NT2/D1 (cell line): ENCODE data around the gene ACSL4.
"Not testable (repeated sequence)": the region's sequence is repeated elsewhere in the genome, so short reads cannot be mapped to it uniquely, and the experiment has no call there.

Experiments used
- DNase-seq: peaks from one replicate; pipeline ENCODE4 v3.0.0-alpha.2; 2011; ENCODE audit warnings: low read depth, low spot score
- H3K27me3 ChIP-seq: 2 replicates; pipeline ENCODE4 v1.6.0; 2011; ENCODE audit warnings: mild to moderate bottlenecking; ENCODE audit not compliant: insufficient read length, insufficient read depth
- H3K36me3 ChIP-seq: 2 replicates; pipeline ENCODE4 v1.6.1; 2011; ENCODE audit warnings: mild to moderate bottlenecking, low read length, mixed read lengths; ENCODE audit not compliant: insufficient read depth, insufficient read length
- H3K4me1 ChIP-seq: 2 replicates; pipeline ENCODE4 v1.5.1; 2011; ENCODE audit not compliant: insufficient read depth, insufficient read length
- H3K4me3 ChIP-seq: 2 replicates; pipeline ENCODE4 v1.5.1; 2011; ENCODE audit warnings: low read depth; ENCODE audit not compliant: insufficient read length
- H3K9ac ChIP-seq: 2 replicates; pipeline ENCODE4 v1.6.0; 2011; ENCODE audit warnings: low read depth; ENCODE audit not compliant: insufficient read length
- H3K9me3 ChIP-seq: 2 replicates; pipeline ENCODE4 v1.5.1; 2011; ENCODE audit warnings: mild to moderate bottlenecking, low read length; ENCODE audit not compliant: insufficient read depth
- SUZ12 ChIP-seq: IDR thresholded peaks from 2 replicates; pipeline ENCODE4 v1.6.1; 2011; ENCODE audit not compliant: insufficient read length, insufficient read depth; ENCODE audit errors: extremely low read depth
- YY1 ChIP-seq: IDR thresholded peaks from 2 replicates; pipeline ENCODE4 v1.6.1; 2011; ENCODE audit not compliant: insufficient read length, insufficient read depth
- ZNF274 ChIP-seq: IDR thresholded peaks from 2 replicates; pipeline ENCODE4 v1.6.1; 2011; ENCODE audit warnings: mild to moderate bottlenecking, low read depth, low read length

Gene ACSL4

GRCh38 chrX:109747681-109748080 lies 14.6 kb upstream of the ACSL4 start:
- H3K27me3 ChIP-seq, result no peaks in the 10 kb centered on the region
- TF ChIP-seq SUZ12, result no peak
- no peak for TF ChIP-seq YY1
- TF ChIP-seq ZNF274, result no peak
- DNase-seq, result no peak
- H3K9ac ChIP-seq, result no peak overlapping the region
- no peak overlapping the region for H3K4me3 ChIP-seq
- H3K4me1 ChIP-seq, result no peaks in the 10 kb centered on the region
- no peaks in the 10 kb centered on the region; the same call in 1 of the 2 replicates for H3K9me3 ChIP-seq
- H3K36me3 ChIP-seq, result no peaks in the 10 kb centered on the region

DNA sequence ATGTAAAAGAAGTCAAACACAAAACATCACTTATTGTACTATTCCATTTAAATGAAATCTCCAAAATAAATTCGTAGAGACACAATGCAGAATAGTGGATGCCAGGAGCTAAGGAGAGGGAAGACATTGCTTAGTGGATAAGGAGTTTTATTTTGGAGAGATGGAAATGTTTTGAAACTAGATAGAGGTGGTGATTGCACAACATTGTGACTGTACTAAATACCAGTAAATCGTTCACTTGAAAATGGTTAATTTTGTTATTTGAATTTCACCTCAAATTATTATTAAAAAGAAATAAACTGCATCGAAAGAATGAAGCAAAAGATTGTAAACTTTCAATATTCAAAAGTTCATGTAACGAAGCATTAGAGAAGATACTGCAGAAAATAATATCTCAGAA lies 9.7 kb upstream of the ACSL4 start:
- Histone ChIP-seq H3K4me1 (no peaks in the 10 kb centered on the region), H3K27me3 (no peaks in the 10 kb centered on the region), H3K36me3 (no peaks in the 10 kb centered on the region), H3K4me3 (no peak overlapping the region), H3K9me3 (no peaks in the 10 kb centered on the region), H3K9ac (no peak overlapping the region)
- TF ChIP-seq ZNF274, result no peak
- TF ChIP-seq SUZ12, result no peak
- TF ChIP-seq YY1, result no peak
- no peak for DNase-seq

DNA sequence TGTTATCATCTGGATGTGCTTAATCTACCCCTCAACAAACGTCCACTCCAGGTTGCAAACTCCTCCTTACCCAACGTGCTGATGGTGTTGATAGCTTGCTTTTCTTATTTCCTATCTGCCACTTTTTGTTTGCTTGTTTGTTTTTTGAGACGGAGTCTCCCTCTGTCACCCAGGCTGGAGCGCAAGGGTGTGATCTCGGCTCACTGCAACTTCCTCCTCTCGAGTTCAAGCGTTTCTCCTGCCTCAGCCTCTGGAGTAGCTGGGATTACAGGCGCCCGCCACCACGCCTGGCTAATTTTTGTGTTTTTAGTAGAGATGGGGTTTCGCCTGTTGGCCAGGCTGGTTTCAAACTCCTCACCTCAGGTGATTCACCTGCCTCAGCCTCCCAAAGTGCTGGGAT lies 7.8 kb upstream of the ACSL4 start:
- not testable (repeated sequence) for H3K4me3 ChIP-seq, H3K9me3 ChIP-seq, H3K9ac ChIP-seq, H3K4me1 ChIP-seq, H3K27me3 ChIP-seq, H3K36me3 ChIP-seq, DNase-seq

DNA sequence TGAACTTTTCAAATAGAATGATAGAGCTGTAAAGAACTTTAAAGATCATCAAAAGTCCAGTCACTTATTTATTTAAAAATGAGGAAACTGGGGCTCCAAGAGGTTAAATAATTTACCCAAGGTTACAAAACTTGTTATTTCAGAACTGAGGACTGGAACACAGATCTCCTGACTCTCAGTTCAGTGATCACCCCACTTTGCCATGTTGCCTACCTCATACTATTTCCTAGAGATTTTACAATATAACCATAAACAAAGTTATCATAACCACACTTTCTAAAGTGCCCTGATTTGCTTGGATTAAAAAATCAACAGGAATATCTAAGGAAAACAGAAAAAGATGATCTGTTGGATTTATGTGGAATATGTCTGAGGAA lies 7.4 kb upstream of the ACSL4 start:
- TF ChIP-seq ZNF274 (no peak), YY1 (no peak), SUZ12 (no peak)
- no peak for DNase-seq

GRCh38 chrX:109739625-109740432 lies 6.8 kb upstream of the ACSL4 start:
- H3K4me1 ChIP-seq, result no peaks in the 10 kb centered on the region
- H3K9me3 ChIP-seq, result no peaks in the 10 kb centered on the region
- peaks cover 3% of the 10 kb centered on the region for H3K27me3 ChIP-seq
- no peak overlapping the region for H3K4me3 ChIP-seq
- no peaks in the 10 kb centered on the region for H3K36me3 ChIP-seq
- no peak for TF ChIP-seq YY1
- TF ChIP-seq ZNF274, result no peak
- no peak overlapping the region for H3K9ac ChIP-seq
- DNase-seq, result no peak

More for the DNA sequence above, 7.4 kb upstream of the ACSL4 start:
- Histone ChIP-seq H3K9ac (no peak overlapping the region), H3K27me3 (no peaks in the 10 kb centered on the region), H3K9me3 (no peaks in the 10 kb centered on the region), H3K36me3 (no peaks in the 10 kb centered on the region), H3K4me3 (no peak overlapping the region), H3K4me1 (no peaks in the 10 kb centered on the region)

- Histone ChIP-seq H3K4me1 (no peaks in the 10 kb centered on the region), H3K9ac (no peak overlapping the region), H3K4me3 (no peak overlapping the region), H3K36me3 (no peaks in the 10 kb centered on the region), H3K9me3 (peaks cover under 1% of the 10 kb centered on the region; the same call in 1 of the 2 replicates), H3K27me3 (peaks cover 7% of the 10 kb centered on the region)
- TF ChIP-seq SUZ12 (no peak), YY1 (no peak), ZNF274 (no peak)
- no peak for DNase-seq
These were observed 2.2 kb upstream of the ACSL4 start for GRCh38 chrX:109735202-109735744.

GRCh38 chrX:109733613-109734083 lies 591 bp upstream of the ACSL4 start:
- DNase-seq, result no peak
- Histone ChIP-seq H3K9me3 (peaks cover 11% of the 10 kb centered on the region), H3K4me1 (no peaks in the 10 kb centered on the region), H3K4me3 (peak overlapping the region; percentile 49), H3K27me3 (peaks cover 7% of the 10 kb centered on the region), H3K9ac (peak overlapping the region; percentile 81), H3K36me3 (no peaks in the 10 kb centered on the region)
- TF ChIP-seq YY1 (no peak), SUZ12 (no peak), ZNF274 (no peak)
